Rectal smooth muscle tissue (tissue), 1 donor: Measurements from ENCODE around the gene FADS2.

Source experiments
- H3K27ac ChIP-seq: one replicate; pipeline ENCODE4 v1.7.0; 2013; ENCODE audit warnings: low read depth, low read length, inconsistent platforms
- H3K27me3 ChIP-seq: one replicate; pipeline ENCODE4 v1.7.0; 2013; ENCODE audit warnings: low read length; ENCODE audit not compliant: control insufficient read depth, insufficient read depth
- H3K36me3 ChIP-seq: one replicate; pipeline ENCODE4 v1.7.0; 2013; ENCODE audit warnings: low read length; ENCODE audit not compliant: control insufficient read depth, insufficient read depth
- H3K4me1 ChIP-seq: one replicate; pipeline ENCODE4 v1.7.0; 2013; ENCODE audit warnings: low read length; ENCODE audit not compliant: control insufficient read depth, insufficient read depth
- H3K4me3 ChIP-seq: one replicate; pipeline ENCODE4 v1.7.0; 2013; ENCODE audit warnings: low read length
- H3K9ac ChIP-seq: one replicate; pipeline ENCODE4 v1.7.0; 2013; ENCODE audit warnings: low read length

FADS2 gene

DNA sequence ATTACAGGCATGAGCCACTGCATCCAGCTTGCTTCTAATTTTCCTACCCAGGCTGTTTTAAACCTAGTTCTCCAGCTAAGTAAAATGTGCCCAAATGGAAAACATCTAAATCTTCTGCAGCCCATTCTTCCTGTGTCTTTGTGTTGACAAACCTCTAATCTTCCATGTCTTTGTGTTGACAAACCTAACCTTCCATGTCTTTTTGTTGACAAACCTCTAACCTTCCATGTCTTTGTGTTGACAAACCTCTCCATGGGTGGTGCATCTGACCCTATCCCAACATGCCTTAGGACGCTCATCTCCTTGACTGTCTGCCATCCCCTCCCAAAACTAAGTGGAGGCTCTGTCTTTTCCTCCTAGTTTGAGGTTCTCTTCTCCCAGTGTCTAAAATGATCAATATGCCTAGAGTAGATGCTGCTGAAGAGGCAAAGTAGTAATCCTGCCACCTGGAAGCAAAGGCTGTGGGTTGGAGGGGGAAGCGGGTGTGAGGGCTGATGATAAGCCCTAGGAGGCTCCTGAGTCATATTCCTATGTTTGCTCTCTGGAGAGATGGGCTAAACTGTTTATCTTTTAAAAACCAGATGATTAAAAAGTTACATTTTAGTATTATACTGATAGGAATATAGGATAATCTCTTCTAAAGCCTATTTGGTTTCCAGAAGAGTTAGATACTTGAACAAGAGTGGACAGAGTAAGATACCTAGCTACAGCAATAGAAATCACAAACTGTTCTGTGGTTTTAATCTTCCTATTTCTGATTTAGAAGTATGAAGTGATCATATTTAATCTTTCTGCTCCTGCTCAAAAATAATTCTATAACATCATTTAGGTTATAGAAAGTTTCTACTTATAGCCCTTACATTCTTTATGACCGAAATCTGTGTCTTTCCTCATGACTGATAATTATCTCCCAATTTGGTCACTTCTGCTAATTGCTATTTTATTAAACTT is 27.5 kb upstream of the FADS2 start:
- no peaks in the 10 kb centered on the region for H3K36me3 ChIP-seq
- no peak overlapping the region for H3K27ac ChIP-seq
- H3K27me3 ChIP-seq = no peaks in the 10 kb centered on the region
- no peaks in the 10 kb centered on the region for H3K4me1 ChIP-seq
- H3K9ac ChIP-seq = no peak overlapping the region
- no peak overlapping the region for H3K4me3 ChIP-seq

DNA sequence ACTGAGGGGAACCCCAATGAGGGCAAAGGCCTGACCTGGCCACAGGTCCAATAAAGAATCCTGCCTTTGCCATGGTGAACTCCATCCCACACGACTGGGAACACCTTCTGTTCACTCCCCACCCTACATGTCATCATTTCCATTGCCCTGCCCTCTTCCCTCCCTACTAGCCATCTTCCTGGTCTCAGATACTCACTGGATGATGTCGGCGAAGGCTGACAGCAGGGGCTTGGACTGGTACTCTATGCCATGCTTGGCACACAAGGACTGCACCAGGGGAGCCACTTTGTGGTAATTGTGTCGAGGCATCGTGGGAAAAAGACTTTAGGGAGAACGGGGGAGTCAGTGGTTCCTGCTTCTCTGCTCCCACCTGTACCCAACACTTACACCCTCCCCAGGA is 25.5 kb upstream of the FADS2 start:
- Histone ChIP-seq H3K9ac (no peak overlapping the region), H3K36me3 (no peaks in the 10 kb centered on the region), H3K27ac (no peak overlapping the region)

DNA sequence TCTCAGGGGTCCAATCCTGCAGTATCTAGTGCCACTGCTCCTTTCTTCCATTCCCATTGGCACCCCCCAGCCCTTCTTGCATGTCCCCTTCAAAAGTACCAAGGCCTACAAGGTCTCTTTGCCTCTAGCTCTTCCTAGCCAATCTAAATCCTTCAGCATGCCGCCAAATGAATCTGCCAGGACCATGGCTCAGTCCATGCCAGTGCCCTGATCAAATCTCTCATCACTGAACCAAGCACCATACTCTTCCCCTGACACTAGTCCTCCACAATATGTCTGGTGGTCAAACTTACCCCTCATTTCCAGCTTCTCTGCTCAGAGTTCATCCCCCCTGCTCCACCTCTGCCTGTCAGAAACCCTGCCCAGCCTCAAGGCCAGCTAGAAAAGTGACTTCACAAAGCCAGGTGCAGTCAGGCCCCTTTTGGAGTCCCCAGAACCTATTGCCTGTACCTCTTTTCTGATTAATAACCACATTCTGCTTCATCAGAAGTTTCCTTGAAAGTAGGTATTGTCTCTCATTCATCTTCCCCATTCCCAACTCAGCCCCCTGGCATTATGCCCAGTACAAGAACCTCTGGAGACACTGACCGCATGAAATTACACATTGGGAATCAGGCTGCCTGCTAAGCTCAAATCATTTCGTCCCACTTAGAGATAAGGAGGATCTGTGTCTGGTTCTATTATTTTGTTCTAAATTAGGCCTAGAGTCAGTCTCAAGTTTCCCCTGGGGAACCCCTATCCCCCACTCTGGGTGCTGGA is 24.0 kb upstream of the FADS2 start:
- H3K27me3 ChIP-seq = no peaks in the 10 kb centered on the region
- H3K4me1 ChIP-seq = no peaks in the 10 kb centered on the region
- H3K36me3 ChIP-seq = no peaks in the 10 kb centered on the region
- no peak overlapping the region for H3K27ac ChIP-seq
- H3K4me3 ChIP-seq = no peak overlapping the region
- no peak overlapping the region for H3K9ac ChIP-seq

More for the DNA sequence above, 25.5 kb upstream of the FADS2 start:
- Histone ChIP-seq H3K27me3 (no peaks in the 10 kb centered on the region), H3K4me1 (no peaks in the 10 kb centered on the region), H3K4me3 (no peak overlapping the region)

DNA sequence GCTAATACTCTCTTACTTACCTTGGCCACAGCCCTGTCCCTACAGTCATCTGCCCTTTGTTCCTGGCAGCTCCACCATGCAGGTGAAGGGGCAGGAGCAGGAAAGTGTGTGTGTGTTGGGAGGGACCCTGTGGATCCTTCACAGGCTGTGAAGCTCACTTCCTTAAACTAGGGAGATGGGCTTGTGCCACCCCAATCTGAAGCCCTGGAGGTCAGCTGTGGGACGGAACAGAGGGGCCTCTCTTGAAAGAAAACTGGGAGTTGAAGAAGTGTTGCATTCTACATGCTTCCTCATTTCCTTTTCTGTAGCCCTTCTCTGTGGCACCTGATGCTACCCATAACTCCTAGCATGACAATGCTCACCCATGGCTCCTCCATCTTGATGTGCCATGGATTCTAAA is 23.0 kb upstream of the FADS2 start:
- Histone ChIP-seq H3K36me3 (peaks cover 4% of the 10 kb centered on the region), H3K4me3 (no peak overlapping the region), H3K27ac (no peak overlapping the region), H3K9ac (no peak overlapping the region), H3K4me1 (no peaks in the 10 kb centered on the region), H3K27me3 (no peaks in the 10 kb centered on the region)

DNA sequence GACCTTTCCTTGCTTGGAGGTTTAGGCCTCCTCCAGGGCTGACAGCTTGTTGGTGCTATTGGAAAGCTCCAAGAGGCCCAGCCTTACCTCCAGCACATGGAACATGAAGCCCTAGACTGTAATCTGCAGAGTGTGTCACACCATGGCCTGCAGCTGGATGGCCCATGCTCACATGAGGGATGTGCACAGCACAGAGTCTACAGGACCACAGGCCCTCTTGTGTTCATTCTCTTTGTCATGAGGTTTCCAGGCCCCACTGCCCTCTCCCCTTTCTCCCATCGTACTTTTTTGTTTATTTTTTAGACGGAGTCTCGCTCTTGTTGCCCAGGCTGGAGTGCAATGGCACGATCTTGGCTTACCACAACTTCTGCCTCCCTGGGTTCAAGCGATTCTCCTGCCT is 21.3 kb upstream of the FADS2 start:
- Histone ChIP-seq H3K9ac (no peak overlapping the region), H3K36me3 (peaks cover 7% of the 10 kb centered on the region), H3K4me3 (no peak overlapping the region), H3K4me1 (no peaks in the 10 kb centered on the region), H3K27me3 (no peaks in the 10 kb centered on the region), H3K27ac (no peak overlapping the region)

DNA sequence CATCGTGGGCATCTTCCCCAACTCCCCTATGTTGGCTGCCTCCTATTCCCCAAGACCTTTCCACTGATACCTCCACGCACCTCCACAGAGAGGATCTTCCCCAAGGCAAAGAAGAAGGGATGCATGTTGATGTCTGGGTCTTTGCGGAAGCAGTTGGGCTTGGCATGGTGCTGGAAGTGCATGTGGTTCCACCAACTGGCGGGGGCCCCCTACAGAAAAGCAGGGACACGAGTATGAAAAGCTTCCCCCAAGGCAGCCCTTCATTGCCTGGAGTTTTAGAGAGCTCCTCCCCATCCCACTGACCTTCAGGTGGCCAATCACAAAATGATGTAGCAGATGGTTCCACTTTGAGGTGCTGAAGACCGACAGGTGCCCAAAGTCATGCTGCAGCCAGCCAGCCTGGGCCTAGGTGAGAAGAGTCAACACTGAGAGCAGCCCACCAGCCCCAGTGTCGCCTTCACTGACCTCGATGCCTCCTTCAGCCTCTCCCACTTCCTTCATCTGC is 17.4 kb upstream of the FADS2 start:
- H3K4me3 ChIP-seq = no peak overlapping the region
- H3K4me1 ChIP-seq = peaks cover 2% of the 10 kb centered on the region
- no peak overlapping the region for H3K9ac ChIP-seq
- peaks cover 9% of the 10 kb centered on the region for H3K36me3 ChIP-seq
- H3K27me3 ChIP-seq = no peaks in the 10 kb centered on the region
- no peak overlapping the region for H3K27ac ChIP-seq

DNA sequence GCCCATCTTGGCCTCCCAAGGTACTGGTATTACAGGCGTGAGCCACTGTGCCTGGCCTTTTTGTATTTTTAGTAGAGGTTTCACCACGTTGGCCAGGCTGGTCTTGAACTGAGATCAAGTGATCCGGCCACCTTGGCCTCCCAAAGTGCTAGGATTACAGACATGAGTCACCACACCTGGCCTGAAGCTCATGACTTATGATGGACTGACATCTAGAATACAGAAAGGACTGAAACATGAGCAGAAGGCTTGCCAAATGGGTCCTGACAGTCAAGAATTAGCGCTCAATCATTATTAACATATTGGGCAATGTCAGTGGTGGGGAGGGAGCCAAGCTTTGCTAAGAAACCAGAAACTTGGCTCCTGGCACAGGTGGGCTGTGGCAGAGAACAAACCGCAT is 16.3 kb upstream of the FADS2 start:
- H3K9ac ChIP-seq = no peak overlapping the region
- H3K4me1 ChIP-seq = peaks cover 8% of the 10 kb centered on the region
- peaks cover 9% of the 10 kb centered on the region for H3K36me3 ChIP-seq
- H3K27me3 ChIP-seq = no peaks in the 10 kb centered on the region
- no peak overlapping the region for H3K4me3 ChIP-seq
- H3K27ac ChIP-seq = no peak overlapping the region

DNA sequence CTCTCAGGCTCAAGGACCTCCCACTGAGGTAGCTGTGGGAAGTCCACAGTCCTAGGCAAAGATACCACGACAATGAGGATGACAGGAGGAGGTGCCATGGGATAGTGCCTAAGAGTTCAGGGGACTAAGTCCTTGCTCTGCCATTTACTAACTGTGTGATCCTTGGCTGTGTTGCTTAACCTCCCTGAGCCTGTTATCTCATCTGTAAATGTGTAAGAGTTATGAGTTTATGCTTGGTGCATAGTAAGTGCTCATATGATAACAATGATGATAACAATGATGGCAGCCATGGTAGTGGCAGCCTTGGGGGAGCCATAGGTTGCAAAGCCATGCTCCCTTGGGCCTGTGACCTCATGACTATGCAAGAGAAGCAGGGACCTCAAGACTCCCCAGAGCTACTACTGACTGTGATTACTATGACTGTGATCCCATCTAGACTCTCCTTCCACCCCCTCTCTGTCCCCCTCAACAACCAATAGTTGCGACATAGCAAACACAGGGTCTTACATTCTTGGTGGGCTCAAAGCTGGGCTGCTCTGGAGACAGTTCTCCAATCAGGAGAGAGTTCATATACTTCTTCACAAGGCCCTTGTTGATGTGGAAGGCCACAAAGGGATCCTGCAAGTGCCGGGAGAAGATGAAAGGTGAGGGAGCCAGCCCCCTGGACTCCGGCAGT is 15.2 kb upstream of the FADS2 start:
- H3K4me3 ChIP-seq = no peak overlapping the region
- no peak overlapping the region for H3K27ac ChIP-seq
- H3K27me3 ChIP-seq = no peaks in the 10 kb centered on the region
- H3K9ac ChIP-seq = no peak overlapping the region
- peaks cover 9% of the 10 kb centered on the region for H3K36me3 ChIP-seq
- H3K4me1 ChIP-seq = peaks cover 8% of the 10 kb centered on the region

DNA sequence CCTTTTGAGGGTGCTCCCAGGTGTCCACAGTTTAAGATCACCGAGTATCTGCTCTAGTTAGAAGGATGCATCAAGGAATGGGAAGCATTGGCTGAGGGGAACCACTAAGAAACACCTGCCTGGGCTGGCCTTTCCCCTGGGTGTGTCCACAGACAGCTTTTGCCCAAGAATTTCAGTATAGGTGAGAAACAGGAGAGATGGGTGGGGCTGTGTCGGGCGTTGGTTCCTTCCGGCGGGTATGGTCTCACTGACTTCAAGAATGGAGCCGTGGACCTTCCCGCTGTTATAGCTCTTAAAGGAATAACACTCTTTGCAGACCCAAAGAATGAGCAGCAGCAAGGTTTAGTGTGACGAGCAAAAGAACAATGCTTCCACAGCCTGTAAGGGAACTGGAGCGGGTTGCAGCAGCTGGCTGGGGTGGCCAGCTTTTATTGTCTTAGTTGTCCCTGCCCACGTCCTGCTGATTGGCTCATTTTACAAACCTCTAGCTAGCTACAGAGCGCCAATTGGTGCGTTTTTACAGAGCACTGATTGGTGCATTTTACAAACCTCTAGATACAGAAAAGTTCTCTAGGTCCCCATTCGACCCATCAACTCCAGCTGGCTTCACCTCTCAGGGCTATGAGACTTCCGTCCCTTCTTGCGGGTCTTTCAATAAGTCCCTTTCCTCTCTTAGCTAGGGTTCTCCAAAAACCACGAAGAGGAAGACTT is 13.7 kb upstream of the FADS2 start:
- Histone ChIP-seq H3K4me1 (peaks cover 8% of the 10 kb centered on the region), H3K27me3 (no peaks in the 10 kb centered on the region)

DNA sequence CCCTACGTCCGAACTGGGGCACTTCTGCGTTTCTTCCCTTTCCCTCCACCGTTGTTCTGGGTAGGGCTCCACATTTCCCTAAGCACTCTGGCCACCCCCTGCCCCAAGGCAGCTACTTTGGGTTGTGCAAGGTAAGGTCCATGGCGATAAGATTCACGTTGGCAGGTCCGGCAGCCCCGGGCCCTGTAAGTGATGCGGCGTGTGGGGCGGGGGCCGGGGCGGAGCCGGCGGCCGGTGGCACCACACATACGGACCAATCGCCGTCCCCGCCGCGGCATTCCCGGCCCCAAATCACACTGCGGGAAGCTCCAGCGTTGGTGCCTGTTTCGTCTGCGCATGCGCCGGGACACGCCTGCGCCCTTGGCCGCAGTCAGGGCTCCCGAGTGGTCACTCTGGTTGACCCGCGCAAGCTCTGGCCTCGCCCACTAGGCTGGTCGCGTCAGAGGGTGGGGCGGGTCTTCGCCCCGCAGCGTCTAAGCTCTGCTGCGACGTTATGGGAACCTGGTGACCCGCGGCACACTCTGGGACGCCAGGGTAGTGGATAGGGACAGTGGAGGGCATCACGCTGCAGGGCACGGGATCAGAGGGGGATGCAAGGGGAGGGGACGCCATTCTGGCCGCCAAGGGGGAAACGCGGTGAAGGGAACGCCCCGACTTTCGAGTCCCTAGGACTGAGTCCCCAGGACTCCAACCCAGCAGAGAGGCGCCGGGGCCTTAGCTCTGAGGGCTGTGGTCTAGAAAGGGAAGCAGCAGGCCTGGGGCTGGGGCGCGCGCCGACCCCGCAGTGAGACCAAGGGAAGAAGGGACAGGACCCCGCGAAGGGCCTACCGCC is 12.9 kb upstream of the FADS2 start:
- peaks cover 5% of the 10 kb centered on the region for H3K36me3 ChIP-seq
- H3K27ac ChIP-seq = peak overlapping the region; percentile 88
- H3K9ac ChIP-seq = peak overlapping the region; percentile 76
- peak overlapping the region; percentile 94 for H3K4me3 ChIP-seq
- no peaks in the 10 kb centered on the region for H3K27me3 ChIP-seq
- H3K4me1 ChIP-seq = peaks cover 8% of the 10 kb centered on the region

More for the DNA sequence above, 13.7 kb upstream of the FADS2 start:
- Histone ChIP-seq H3K4me3 (peak overlapping the region; percentile 94), H3K27ac (peak overlapping the region; percentile 88), H3K9ac (peak overlapping the region; percentile 32), H3K36me3 (peaks cover 9% of the 10 kb centered on the region)
